ENCODE measurements around the gene KLHL21. TPM values are rescaled to one million over a fixed set of nuclear protein-coding genes. Genes with fewer than 3 reads are reported as not detected.

KLHL21 gene
- total RNA-seq, 2 experiments from 2014 or later: 17.9 to 18.1 TPM

GRCh38 chr1:6580593-6581409, 21.9 kb downstream of the KLHL21 start:
- H3K27ac Mint-ChIP-seq: peak overlapping the region; percentile 95
- POLR2A ChIA-PET: interaction anchor here (0.9 to 6.3 kb wide), 6 partner anchors 8 to 86 kb away, joined by 3 to 59 read pairs (median 4); partner anchors contain the start of genes KLHL21, NOL9 and TAS1R1
- DNase-seq: peak; percentile 34
- no peak for ATAC-seq
- intact Hi-C loops (cut with micrococcal nuclease): no loop called here
- CTCF ChIA-PET: interaction anchor here (0.9 to 4.1 kb wide), 3 partner anchors 19 to 66 kb away, joined by 3 to 22 read pairs (median 7); partner anchors contain the start of genes NOL9 and TAS1R1
- H3K27me3 Mint-ChIP-seq: no peaks in the 10 kb centered on the region
- TF ChIP-seq CTCF (IDR thresholded peaks at IDR 0.05): no peak
- H3K4me3 Mint-ChIP-seq: peak overlapping the region; percentile 94
- H3K4me1 Mint-ChIP-seq (ENCODE audit: low read depth): peaks cover 30% of the 10 kb centered on the region
- H3K9me3 Mint-ChIP-seq: no peaks in the 10 kb centered on the region
- H3K36me3 Mint-ChIP-seq (ENCODE audit: low read depth): peaks cover 7% of the 10 kb centered on the region

GRCh38 chr1:6580119-6580592, 22.5 kb downstream of the KLHL21 start:
- Mint-ChIP-seq H3K36me3 (ENCODE audit: low read depth) (peaks cover 7% of the 10 kb centered on the region), H3K27me3 (no peaks in the 10 kb centered on the region), H3K27ac (peak overlapping the region; percentile 95), H3K4me1 (ENCODE audit: low read depth) (peaks cover 30% of the 10 kb centered on the region), H3K4me3 (peak overlapping the region; percentile 94), H3K9me3 (no peaks in the 10 kb centered on the region)
- ChIA-PET POLR2A (interaction anchor here (0.9 to 6.3 kb wide), 6 partner anchors 9 to 85 kb away, joined by 3 to 59 read pairs (median 4); partner anchors contain the start of genes KLHL21, NOL9 and TAS1R1), CTCF (interaction anchor here (1.1 to 4.1 kb wide), 3 partner anchors 20 to 66 kb away, joined by 3 to 22 read pairs (median 7); partner anchors contain the start of genes NOL9 and TAS1R1)
- ATAC-seq (peak; percentile 45), DNase-seq (no peak)
- intact Hi-C loops (cut with micrococcal nuclease): no loop called here
- TF ChIP-seq CTCF (IDR thresholded peaks at IDR 0.05): no peak

GRCh38 chr1:6579374-6580118, 23.1 kb downstream of the KLHL21 start, which contains the start of gene ZBTB48:
ZBTB48 (plus strand) TSS chr1:6579994; CDS start chr1:6580610, 616 bp downstream.
- ATAC-seq (peak; percentile 99), DNase-seq (peak; percentile 98)
- Mint-ChIP-seq H3K27ac (peak within 1 kb of the TSS; percentile 95), H3K9me3 (no peaks in the 10 kb centered on the region), H3K27me3 (no peaks in the 10 kb centered on the region), H3K4me3 (peak within 1 kb of the TSS; percentile 94), H3K36me3 (ENCODE audit: low read depth) (peaks cover 7% of the 10 kb centered on the region), H3K4me1 (ENCODE audit: low read depth) (peaks cover 26% of the 10 kb centered on the region)
- POLR2A ChIA-PET: interaction anchor here (1.0 to 6.3 kb wide), 6 partner anchors 10 to 141 kb away, joined by 3 to 59 read pairs (median 4); partner anchors contain the start of genes KLHL21, NOL9 and TAS1R1
- TF ChIP-seq CTCF (IDR thresholded peaks at IDR 0.05): no peak
- intact Hi-C loops (cut with micrococcal nuclease): no loop called here
- CTCF ChIA-PET: interaction anchor here (1.1 to 4.1 kb wide), 3 partner anchors 21 to 67 kb away, joined by 3 to 22 read pairs (median 7); partner anchors contain the start of genes NOL9 and TAS1R1

GRCh38 chr1:6578624-6579373, 23.9 kb downstream of the KLHL21 start:
- peak overlapping the region; percentile 95 for H3K27ac Mint-ChIP-seq
- intact Hi-C loops (cut with micrococcal nuclease): no loop called here
- peaks cover 7% of the 10 kb centered on the region for H3K36me3 Mint-ChIP-seq (ENCODE audit: low read depth)
- POLR2A ChIA-PET: interaction anchor here (1.0 to 6.3 kb wide), 5 partner anchors 10 to 185 kb away, joined by 3 to 59 read pairs (median 6); partner anchors contain the start of genes ACOT7, KLHL21 and NOL9
- peak overlapping the region; percentile 94 for H3K4me3 Mint-ChIP-seq
- CTCF ChIA-PET: interaction anchor here (1.1 to 4.1 kb wide), 3 partner anchors 22 to 68 kb away, joined by 3 to 22 read pairs (median 7); partner anchors contain the start of genes NOL9 and TAS1R1
- H3K9me3 Mint-ChIP-seq: no peaks in the 10 kb centered on the region
- DNase-seq (no peak), ATAC-seq (no peak)
- TF ChIP-seq CTCF (IDR thresholded peaks at IDR 0.05): no peak
- peaks cover 25% of the 10 kb centered on the region for H3K4me1 Mint-ChIP-seq (ENCODE audit: low read depth)
- no peaks in the 10 kb centered on the region for H3K27me3 Mint-ChIP-seq
